Type B pancreatic cell (in vitro differentiated cells): ENCODE measurements around the gene NOTUM. TPM values are rescaled to one million over a fixed set of nuclear protein-coding genes. Genes with fewer than 3 reads are reported as not detected.
"Not testable (repeated sequence)": the region's sequence is repeated elsewhere in the genome, so short reads cannot be mapped to it uniquely, and the experiment has no call there.

Experiments used
- DNase-seq: peaks from one replicate; pipeline ENCODE4 v3.0.0; 2021; ENCODE audit warnings: mixed read lengths; ENCODE audit not compliant: unreplicated experiment; ENCODE audit errors: extremely low spot score
- H3K27ac Mint-ChIP-seq: 2 replicates; pipeline ENCODE4 v1.8.0; 2021; ENCODE audit warnings: mild to moderate bottlenecking, mixed read lengths
- H3K27me3 Mint-ChIP-seq: 2 replicates; pipeline ENCODE4 v1.8.0; 2021; ENCODE audit warnings: mixed read lengths
- H3K36me3 Mint-ChIP-seq: 2 replicates; pipeline ENCODE4 v1.8.0; 2021; ENCODE audit warnings: mixed read lengths
- H3K4me1 Mint-ChIP-seq: one replicate; pipeline ENCODE4 v1.8.0; 2021; ENCODE audit warnings: mixed read lengths; ENCODE audit not compliant: unreplicated experiment
- H3K4me3 Mint-ChIP-seq: 2 replicates; pipeline ENCODE4 v1.8.0; 2021; ENCODE audit warnings: mild to moderate bottlenecking, mixed read lengths
- H3K9me3 Mint-ChIP-seq: 2 replicates; pipeline ENCODE4 v1.8.0; 2021; ENCODE audit warnings: mixed read lengths
- total RNA-seq: library from RNA; stranded (reverse); gene quantifications from 2 replicates; pipeline ENCODE4 v1.2.1, GENCODE V29; 2021; ENCODE audit warnings: low replicate concordance
- TF ChIP-seq, protein P1 (sequence below): fragments of 200-600 bp; sonication (generic); conservative IDR thresholded peaks from 2 replicates; pipeline ENCODE4 v1.5.0; 2021; ENCODE audit warnings: antibody characterized with exemption, mild to moderate bottlenecking

Gene NOTUM
- total RNA-seq, 1 donor from 2014 or later: 3.2 TPM

DNA sequence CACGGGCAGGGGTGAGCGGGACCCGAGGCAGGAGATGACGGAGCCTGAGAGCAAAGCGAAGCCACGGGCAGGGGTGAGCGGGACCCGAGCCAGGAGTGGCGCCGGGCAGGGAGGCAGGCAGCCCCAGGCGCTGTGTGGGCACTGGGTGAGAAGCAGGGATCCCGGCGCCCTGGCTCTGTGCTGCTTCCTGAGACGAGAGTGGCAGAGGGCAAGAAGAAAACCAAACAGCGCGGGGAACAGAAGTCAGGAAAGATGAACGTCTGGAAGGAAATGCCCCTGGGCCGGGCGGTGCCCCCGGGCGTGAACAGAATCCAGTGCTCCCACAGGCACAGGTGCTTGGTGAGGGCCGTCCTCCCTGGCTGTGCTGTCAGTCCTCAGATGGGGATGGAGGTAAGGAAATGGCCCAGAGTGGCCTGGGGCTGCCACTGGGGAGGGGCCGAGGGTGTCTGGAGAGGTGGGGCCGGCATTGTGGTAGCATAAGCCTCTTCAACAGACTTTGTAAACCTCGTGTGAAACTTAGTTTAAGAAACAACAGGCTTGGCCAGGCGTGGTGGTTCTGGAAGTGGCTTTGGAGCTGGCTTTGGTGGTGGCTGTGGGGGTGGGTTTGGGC lies 26.3 kb upstream of the NOTUM start:
- Mint-ChIP-seq H3K4me3 (no peak overlapping the region), H3K9me3 (no peaks in the 10 kb centered on the region), H3K36me3 (peaks cover 9% of the 10 kb centered on the region)

DNA sequence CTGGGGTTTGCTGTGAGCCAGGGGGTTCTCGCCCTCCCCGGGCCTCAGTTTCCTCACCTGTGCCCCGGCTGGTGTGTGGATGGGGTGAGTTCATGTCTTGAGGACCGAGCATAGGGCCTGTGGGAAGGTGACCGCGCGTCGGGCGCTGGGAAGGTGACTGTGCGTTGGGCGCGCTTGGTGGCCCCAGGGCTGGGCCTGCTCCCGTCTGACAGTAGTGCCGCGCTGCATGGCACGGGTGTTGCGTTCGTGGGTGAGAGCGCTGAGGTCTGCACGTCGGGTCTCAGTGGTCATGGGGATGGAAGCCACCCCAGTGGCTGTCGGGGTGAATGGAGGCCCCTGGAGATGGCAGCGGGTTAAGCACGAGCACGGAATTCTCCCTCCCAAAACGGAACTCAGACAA lies 25.6 kb upstream of the NOTUM start:
- H3K36me3 Mint-ChIP-seq: peaks cover 9% of the 10 kb centered on the region
- no peak overlapping the region for H3K27ac Mint-ChIP-seq
- TF ChIP-seq, protein P1, sequence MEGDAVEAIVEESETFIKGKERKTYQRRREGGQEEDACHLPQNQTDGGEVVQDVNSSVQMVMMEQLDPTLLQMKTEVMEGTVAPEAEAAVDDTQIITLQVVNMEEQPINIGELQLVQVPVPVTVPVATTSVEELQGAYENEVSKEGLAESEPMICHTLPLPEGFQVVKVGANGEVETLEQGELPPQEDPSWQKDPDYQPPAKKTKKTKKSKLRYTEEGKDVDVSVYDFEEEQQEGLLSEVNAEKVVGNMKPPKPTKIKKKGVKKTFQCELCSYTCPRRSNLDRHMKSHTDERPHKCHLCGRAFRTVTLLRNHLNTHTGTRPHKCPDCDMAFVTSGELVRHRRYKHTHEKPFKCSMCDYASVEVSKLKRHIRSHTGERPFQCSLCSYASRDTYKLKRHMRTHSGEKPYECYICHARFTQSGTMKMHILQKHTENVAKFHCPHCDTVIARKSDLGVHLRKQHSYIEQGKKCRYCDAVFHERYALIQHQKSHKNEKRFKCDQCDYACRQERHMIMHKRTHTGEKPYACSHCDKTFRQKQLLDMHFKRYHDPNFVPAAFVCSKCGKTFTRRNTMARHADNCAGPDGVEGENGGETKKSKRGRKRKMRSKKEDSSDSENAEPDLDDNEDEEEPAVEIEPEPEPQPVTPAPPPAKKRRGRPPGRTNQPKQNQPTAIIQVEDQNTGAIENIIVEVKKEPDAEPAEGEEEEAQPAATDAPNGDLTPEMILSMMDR: no peak
- no peaks in the 10 kb centered on the region for H3K4me1 Mint-ChIP-seq
- DNase-seq: no peak
- no peaks in the 10 kb centered on the region for H3K9me3 Mint-ChIP-seq
- no peak overlapping the region for H3K4me3 Mint-ChIP-seq
- H3K27me3 Mint-ChIP-seq: no peaks in the 10 kb centered on the region

More for the DNA sequence above, 26.3 kb upstream of the NOTUM start:
- Mint-ChIP-seq H3K27ac (no peak overlapping the region), H3K27me3 (no peaks in the 10 kb centered on the region), H3K4me1 (no peaks in the 10 kb centered on the region)
- no peak for DNase-seq
- TF ChIP-seq, protein P1: no peak

DNA sequence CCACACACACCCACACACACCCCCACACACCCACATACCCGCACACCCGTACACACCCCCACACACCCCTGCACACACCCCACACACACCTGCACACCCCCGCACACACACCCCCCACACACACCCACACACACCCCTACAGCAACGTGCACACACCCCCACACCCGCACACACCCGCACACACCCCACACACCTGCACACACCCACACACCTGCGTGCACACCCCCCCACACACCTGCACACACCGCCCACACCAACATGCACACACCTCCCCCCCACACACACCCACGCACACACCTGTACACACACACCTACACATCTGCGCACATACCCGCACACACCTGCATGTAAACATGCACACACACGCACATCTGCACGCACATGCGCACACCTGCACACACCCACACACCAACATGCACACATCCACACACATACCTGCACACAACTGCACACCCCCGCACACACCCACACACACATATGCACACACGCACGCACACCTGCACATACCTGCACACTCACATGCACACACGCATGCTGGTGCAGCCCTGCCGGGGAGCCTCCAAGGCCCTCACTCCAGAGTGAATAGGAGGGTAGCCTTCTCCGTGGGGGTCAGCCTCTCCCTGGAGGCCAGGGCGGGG lies 23.9 kb upstream of the NOTUM start:
- no peaks in the 10 kb centered on the region for H3K4me1 Mint-ChIP-seq
- TF ChIP-seq, protein P1: no peak
- no peaks in the 10 kb centered on the region for H3K27me3 Mint-ChIP-seq
- no peak overlapping the region for H3K27ac Mint-ChIP-seq
- H3K36me3 Mint-ChIP-seq: peaks cover 7% of the 10 kb centered on the region
- H3K4me3 Mint-ChIP-seq: no peak overlapping the region
- DNase-seq: no peak
- H3K9me3 Mint-ChIP-seq: no peaks in the 10 kb centered on the region

DNA sequence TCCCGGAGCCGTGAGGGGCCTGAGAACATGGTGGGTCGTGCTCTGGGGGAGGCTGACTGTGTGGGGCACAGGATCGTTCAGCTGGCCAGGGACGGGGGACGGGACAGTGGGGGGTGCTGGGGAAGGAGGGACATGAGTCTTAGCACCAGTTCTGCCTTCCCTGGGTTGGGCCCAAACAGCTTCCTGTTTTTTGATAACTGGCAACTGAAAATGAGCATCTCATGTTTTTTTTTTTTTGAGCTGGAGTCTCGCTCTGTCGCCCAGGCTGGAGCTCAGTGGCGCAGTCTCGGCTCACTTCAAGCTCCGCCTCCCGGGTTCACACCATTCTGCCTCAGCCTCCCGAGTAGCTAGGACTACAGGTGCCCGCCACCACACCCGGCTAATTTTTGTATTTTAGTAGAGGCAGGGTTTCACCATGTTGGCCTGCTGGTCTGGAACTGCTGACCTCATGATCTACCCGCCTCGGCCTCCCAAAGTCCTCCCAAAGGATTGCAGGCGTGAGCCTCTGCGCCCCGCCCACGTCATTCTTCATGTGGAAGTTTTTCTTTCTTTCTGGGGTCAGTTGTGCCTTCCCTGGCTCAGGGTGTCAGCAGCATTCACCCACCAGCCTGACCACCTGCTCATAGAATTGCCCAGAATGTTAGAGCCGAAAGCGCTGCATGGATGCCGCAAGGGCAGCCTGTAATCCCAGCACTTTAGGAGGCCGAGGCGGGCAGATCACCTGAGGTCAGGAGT lies 22.8 kb upstream of the NOTUM start:
- TF ChIP-seq, protein P1: no peak
- DNase-seq: no peak
- H3K9me3 Mint-ChIP-seq: no peaks in the 10 kb centered on the region
- no peak overlapping the region for H3K4me3 Mint-ChIP-seq
- peaks cover 7% of the 10 kb centered on the region for H3K36me3 Mint-ChIP-seq
- no peak overlapping the region for H3K27ac Mint-ChIP-seq
- H3K4me1 Mint-ChIP-seq: no peaks in the 10 kb centered on the region
- no peaks in the 10 kb centered on the region for H3K27me3 Mint-ChIP-seq

DNA sequence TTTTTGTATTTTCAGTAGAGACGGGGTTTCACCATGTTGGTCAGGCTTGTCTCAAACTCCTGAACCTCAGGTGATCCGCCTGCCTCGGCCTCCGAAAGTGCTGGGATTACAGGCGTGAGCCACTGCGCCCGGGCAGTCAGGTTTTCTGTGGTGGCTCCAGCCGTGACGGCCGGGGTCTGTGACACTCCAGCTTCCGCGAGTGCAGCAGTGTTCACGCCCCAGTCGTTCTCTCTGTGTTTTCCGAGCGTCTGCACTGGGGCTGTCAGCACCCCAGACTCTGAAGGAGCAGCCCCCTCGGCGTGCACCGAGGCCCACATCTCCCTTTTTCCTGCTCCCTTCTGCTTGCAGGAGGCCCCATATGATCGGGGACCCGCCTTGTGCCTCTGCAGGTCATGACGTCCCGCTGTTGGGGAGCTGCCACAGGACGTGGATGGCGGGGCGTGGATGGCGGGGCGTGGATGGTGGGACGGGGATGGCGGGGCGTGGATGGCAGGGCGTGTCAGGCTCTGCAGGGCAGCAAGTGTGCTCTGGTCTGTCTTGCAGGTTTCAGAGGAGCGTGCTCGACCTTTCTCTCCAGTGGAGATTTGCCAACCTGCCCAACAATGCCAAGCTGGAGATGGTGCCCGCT lies 22.1 kb upstream of the NOTUM start:
- DNase-seq: no peak
- no peaks in the 10 kb centered on the region for H3K4me1 Mint-ChIP-seq
- peaks cover 7% of the 10 kb centered on the region for H3K36me3 Mint-ChIP-seq
- H3K27me3 Mint-ChIP-seq: no peaks in the 10 kb centered on the region
- H3K27ac Mint-ChIP-seq: no peak overlapping the region
- TF ChIP-seq, protein P1: no peak
- no peak overlapping the region for H3K4me3 Mint-ChIP-seq
- H3K9me3 Mint-ChIP-seq: no peaks in the 10 kb centered on the region

DNA sequence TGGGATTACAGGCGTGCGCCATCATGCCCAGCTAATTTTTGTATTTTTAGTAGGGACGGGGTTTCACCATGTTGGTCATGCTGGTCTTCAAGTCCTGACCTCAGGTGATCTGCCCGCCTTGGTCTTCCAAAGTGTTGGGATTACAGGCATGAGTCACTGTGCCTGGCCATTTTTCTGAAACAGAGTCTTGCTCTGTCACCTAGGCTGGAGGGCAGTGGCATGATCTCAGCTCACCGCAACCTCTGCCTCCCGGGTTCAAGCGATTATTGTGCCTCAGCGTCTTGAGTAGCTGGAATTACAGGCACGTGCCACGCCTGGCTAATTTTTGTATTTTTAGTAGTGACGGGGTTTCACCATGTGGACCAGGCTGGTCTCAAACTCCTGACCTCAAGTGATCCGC lies 20.5 kb upstream of the NOTUM start:
- H3K27ac Mint-ChIP-seq, H3K4me1 Mint-ChIP-seq, H3K36me3 Mint-ChIP-seq, H3K4me3 Mint-ChIP-seq, H3K9me3 Mint-ChIP-seq, H3K27me3 Mint-ChIP-seq, DNase-seq: not testable (repeated sequence)
